ENCODE results near the gene PID1. TPM values are rescaled to one million over a fixed set of nuclear protein-coding genes. Genes with fewer than 3 reads are reported as not detected.

PID1 gene
- total RNA-seq, 1 experiment from 2014 or later = 0.31 TPM

GRCh38 chr2:229133155-229133772 is 137.8 kb downstream of the PID1 start:
- CTCF ChIA-PET = interaction anchor here (0.8 kb wide), 1 partner anchor 454 kb away, joined by 3 read pairs; no protein-coding TSS in a partner anchor
- Mint-ChIP-seq H3K4me3 (ENCODE audit: low read depth, unreplicated experiment) (no peak overlapping the region), H3K27ac (ENCODE audit: unreplicated experiment) (no peak overlapping the region), H3K27me3 (ENCODE audit: unreplicated experiment) (no peaks in the 10 kb centered on the region), H3K4me1 (ENCODE audit: low read depth, unreplicated experiment) (no peaks in the 10 kb centered on the region), H3K9me3 (ENCODE audit: low read depth, unreplicated experiment) (no peaks in the 10 kb centered on the region), H3K36me3 (ENCODE audit: insufficient read depth, unreplicated experiment) (no peaks in the 10 kb centered on the region)
- intact Hi-C loops (cut with micrococcal nuclease; ENCODE audit: unreplicated experiment) = loop anchor here (1.0 to 5.0 kb wide), 4 partner anchors 140 to 584 kb away; no protein-coding TSS in a partner anchor
- BruUV-seq (replicated peaks) = no TSS peak
- TF ChIP-seq CTCF (IDR thresholded peaks at IDR 0.05; ENCODE audit: unreplicated experiment) = peak; percentile 46
- peak; percentile 41 for DNase-seq

GRCh38 chr2:229132236-229132635 is 138.9 kb downstream of the PID1 start:
- no peak for TF ChIP-seq CTCF (IDR thresholded peaks at IDR 0.05; ENCODE audit: unreplicated experiment)

GRCh38 chr2:229130522-229130921 is 140.6 kb downstream of the PID1 start:
- CTCF ChIA-PET = no interaction called here
- intact Hi-C loops (cut with micrococcal nuclease; ENCODE audit: unreplicated experiment) = loop anchor here (5.0 kb wide), 1 partner anchor 587 kb away; no protein-coding TSS in a partner anchor
- DNase-seq = no peak
- H3K4me1 Mint-ChIP-seq (ENCODE audit: low read depth, unreplicated experiment) = no peaks in the 10 kb centered on the region
- H3K27me3 Mint-ChIP-seq (ENCODE audit: unreplicated experiment) = no peaks in the 10 kb centered on the region
- no peak for TF ChIP-seq CTCF (IDR thresholded peaks at IDR 0.05; ENCODE audit: unreplicated experiment)
- peaks cover 1% of the 10 kb centered on the region for H3K9me3 Mint-ChIP-seq (ENCODE audit: low read depth, unreplicated experiment)
- no peaks in the 10 kb centered on the region for H3K36me3 Mint-ChIP-seq (ENCODE audit: insufficient read depth, unreplicated experiment)
- no TSS peak for BruUV-seq (replicated peaks)
- H3K4me3 Mint-ChIP-seq (ENCODE audit: low read depth, unreplicated experiment) = no peak overlapping the region
- H3K27ac Mint-ChIP-seq (ENCODE audit: unreplicated experiment) = no peak overlapping the region

More at GRCh38 chr2:229132236-229132635, 138.9 kb downstream of the PID1 start:
- H3K36me3 Mint-ChIP-seq (ENCODE audit: insufficient read depth, unreplicated experiment) = no peaks in the 10 kb centered on the region
- CTCF ChIA-PET = no interaction called here
- no peaks in the 10 kb centered on the region for H3K4me1 Mint-ChIP-seq (ENCODE audit: low read depth, unreplicated experiment)
- DNase-seq = no peak
- no TSS peak for BruUV-seq (replicated peaks)
- no peaks in the 10 kb centered on the region for H3K27me3 Mint-ChIP-seq (ENCODE audit: unreplicated experiment)
- no peak overlapping the region for H3K27ac Mint-ChIP-seq (ENCODE audit: unreplicated experiment)
- H3K4me3 Mint-ChIP-seq (ENCODE audit: low read depth, unreplicated experiment) = no peak overlapping the region
- no peaks in the 10 kb centered on the region for H3K9me3 Mint-ChIP-seq (ENCODE audit: low read depth, unreplicated experiment)
- intact Hi-C loops (cut with micrococcal nuclease; ENCODE audit: unreplicated experiment) = loop anchor here (2.0 to 5.0 kb wide), 2 partner anchors 141 to 585 kb away; no protein-coding TSS in a partner anchor

- H3K27me3 Mint-ChIP-seq (ENCODE audit: unreplicated experiment) = no peaks in the 10 kb centered on the region
- H3K27ac Mint-ChIP-seq (ENCODE audit: unreplicated experiment) = no peak overlapping the region
- H3K36me3 Mint-ChIP-seq (ENCODE audit: insufficient read depth, unreplicated experiment) = no peaks in the 10 kb centered on the region
- no TSS peak for BruUV-seq (replicated peaks)
- H3K9me3 Mint-ChIP-seq (ENCODE audit: low read depth, unreplicated experiment) = peaks cover 2% of the 10 kb centered on the region
- no peak for TF ChIP-seq CTCF (IDR thresholded peaks at IDR 0.05; ENCODE audit: unreplicated experiment)
- no peak for DNase-seq
- CTCF ChIA-PET = no interaction called here
- H3K4me1 Mint-ChIP-seq (ENCODE audit: low read depth, unreplicated experiment) = no peaks in the 10 kb centered on the region
- no peak overlapping the region for H3K4me3 Mint-ChIP-seq (ENCODE audit: low read depth, unreplicated experiment)
- intact Hi-C loops (cut with micrococcal nuclease; ENCODE audit: unreplicated experiment) = loop anchor here (5.0 kb wide), 1 partner anchor 587 kb away; no protein-coding TSS in a partner anchor
Observed at GRCh38 chr2:229129738-229130371, 141.2 kb downstream of the PID1 start.

Data from Calu3 (cell line).